ENCODE data around the gene LSM12.

DNA sequence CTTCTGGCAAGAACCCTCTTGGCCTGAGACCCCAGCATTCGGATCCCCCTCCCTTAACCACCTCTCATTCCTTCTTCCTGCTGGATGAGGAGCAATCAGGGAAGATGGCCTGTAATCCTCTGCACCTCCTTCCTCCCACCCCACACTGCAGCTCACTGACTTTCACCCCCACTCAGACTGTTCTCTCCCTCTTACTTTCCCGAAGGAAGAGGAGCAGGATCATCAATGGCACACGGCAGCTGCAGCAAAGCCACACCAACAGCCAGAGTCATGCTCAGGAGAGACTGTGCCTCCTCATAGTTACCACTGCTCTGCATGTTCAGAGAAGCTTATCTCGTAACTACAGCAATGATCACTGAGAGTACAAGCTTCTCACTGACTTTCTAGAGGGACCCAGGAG is 41.6 kb downstream of the LSM12 start:
- no peak for TF ChIP-seq POLR2AphosphoS5 (IDR thresholded peaks at IDR 0.05; ENCODE audit: low read depth, low read length)
- TF ChIP-seq POLR2A (IDR thresholded peaks at IDR 0.05; ENCODE audit: low read depth, low read length): no peak
- no peak for TF ChIP-seq TAF1 (IDR thresholded peaks at IDR 0.05; ENCODE audit: borderline replicate concordance, low read depth, low read length)
